Measurements from ENCODE around the gene GPC6. TPM values are rescaled to one million over a fixed set of nuclear protein-coding genes. Genes with fewer than 3 reads are reported as not detected.

The GPC6 gene
- total RNA-seq, 2 experiments from 2014 or later: not detected

DNA sequence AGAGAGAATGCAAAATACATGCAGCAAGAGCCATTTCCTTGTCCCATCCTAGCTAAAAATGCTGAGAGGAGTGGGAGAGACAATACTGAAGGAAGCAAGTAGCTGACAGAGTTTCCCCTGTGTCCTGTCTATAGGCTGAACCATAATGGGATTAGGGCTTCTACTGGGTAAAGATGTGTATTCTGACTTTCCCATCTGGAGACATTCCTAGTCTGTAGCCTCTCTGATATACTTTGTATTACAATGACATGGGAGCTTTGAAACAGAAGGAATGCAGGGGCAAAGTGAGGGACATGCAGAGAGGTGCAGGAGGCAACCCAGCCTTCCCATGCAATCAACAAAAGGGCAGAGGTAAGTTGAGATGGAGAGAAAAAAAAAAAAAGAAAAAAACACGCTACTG lies 10.5 kb upstream of the GPC6 start:
- Histone ChIP-seq H3K36me3 (ENCODE audit: insufficient read depth, low read length) (no peaks in the 10 kb centered on the region), H3K27ac (ENCODE audit: low read depth, low read length, poor library complexity, severe bottlenecking) (no peak overlapping the region), H3K79me2 (ENCODE audit: insufficient read depth, low read depth, low read length) (no peaks in the 10 kb centered on the region), H3K9me2 (ENCODE audit: insufficient read depth, low read length) (no peaks in the 10 kb centered on the region), H2AFZ (ENCODE audit: low read length) (no peak overlapping the region), H3K4me1 (ENCODE audit: insufficient read depth, low read length, poor library complexity, severe bottlenecking) (no peaks in the 10 kb centered on the region), H3K4me3 (ENCODE audit: low read depth, low read length, poor library complexity, severe bottlenecking) (no peak overlapping the region), H3K4me2 (ENCODE audit: low read length) (no peak overlapping the region), H4K20me1 (ENCODE audit: insufficient read depth, low read length) (no peaks in the 10 kb centered on the region), H3K9me3 (ENCODE audit: low read length) (no peaks in the 10 kb centered on the region)
- no peak for TF ChIP-seq EZH2phosphoT487 (IDR thresholded peaks at IDR 0.05; ENCODE audit: borderline replicate concordance, low read depth, low read length)
- TF ChIP-seq, protein P1, sequence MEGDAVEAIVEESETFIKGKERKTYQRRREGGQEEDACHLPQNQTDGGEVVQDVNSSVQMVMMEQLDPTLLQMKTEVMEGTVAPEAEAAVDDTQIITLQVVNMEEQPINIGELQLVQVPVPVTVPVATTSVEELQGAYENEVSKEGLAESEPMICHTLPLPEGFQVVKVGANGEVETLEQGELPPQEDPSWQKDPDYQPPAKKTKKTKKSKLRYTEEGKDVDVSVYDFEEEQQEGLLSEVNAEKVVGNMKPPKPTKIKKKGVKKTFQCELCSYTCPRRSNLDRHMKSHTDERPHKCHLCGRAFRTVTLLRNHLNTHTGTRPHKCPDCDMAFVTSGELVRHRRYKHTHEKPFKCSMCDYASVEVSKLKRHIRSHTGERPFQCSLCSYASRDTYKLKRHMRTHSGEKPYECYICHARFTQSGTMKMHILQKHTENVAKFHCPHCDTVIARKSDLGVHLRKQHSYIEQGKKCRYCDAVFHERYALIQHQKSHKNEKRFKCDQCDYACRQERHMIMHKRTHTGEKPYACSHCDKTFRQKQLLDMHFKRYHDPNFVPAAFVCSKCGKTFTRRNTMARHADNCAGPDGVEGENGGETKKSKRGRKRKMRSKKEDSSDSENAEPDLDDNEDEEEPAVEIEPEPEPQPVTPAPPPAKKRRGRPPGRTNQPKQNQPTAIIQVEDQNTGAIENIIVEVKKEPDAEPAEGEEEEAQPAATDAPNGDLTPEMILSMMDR (conservative IDR thresholded peaks at IDR 0.05; ENCODE audit: low read length): no peak
- no TSS peak for BruUV-seq (replicated peaks)
- ChIA-PET CTCF (ENCODE audit: unreplicated experiment) (no interaction called here), POLR2A (interaction anchor here (0.6 kb wide), 1 partner anchor 1142 kb away, joined by 4 read pairs; no protein-coding TSS in a partner anchor)
- no peak for DNase-seq (ENCODE audit: low spot score)
- intact Hi-C loops (cut with micrococcal nuclease; ENCODE audit: unreplicated experiment): no loop called here

DNA sequence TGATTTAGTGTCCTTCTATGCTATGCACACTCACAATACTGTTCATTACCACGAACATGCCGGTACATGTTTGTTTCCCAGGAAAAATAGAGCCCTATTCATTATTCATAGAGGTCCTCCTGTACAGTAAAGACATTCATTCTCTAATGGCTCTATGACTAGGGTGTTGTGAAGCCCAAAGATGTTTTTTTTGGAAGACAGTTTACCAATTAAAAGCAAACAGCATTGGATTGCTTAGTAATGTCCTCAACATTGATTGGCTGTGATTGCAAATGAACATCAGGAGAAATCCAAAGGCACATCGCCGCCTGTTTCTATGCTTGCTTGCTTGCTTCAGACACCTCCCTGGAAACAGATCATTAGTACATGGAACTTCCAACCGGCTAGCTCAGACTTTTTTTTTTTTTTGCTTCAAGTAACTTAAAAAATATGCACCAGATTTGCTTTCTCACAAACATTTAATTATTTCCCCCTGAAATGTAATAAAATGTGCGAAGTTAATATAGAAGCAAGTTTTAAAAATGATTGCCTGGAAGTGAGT lies 8.8 kb upstream of the GPC6 start:
- CTCF ChIA-PET (ENCODE audit: unreplicated experiment): no interaction called here
- Histone ChIP-seq H3K79me2 (ENCODE audit: insufficient read depth, low read depth, low read length) (no peaks in the 10 kb centered on the region), H3K9me2 (ENCODE audit: insufficient read depth, low read length) (no peaks in the 10 kb centered on the region), H4K20me1 (ENCODE audit: insufficient read depth, low read length) (no peaks in the 10 kb centered on the region), H3K9me3 (ENCODE audit: low read length) (no peaks in the 10 kb centered on the region), H3K4me1 (ENCODE audit: insufficient read depth, low read length, poor library complexity, severe bottlenecking) (no peaks in the 10 kb centered on the region), H3K27ac (ENCODE audit: low read depth, low read length, poor library complexity, severe bottlenecking) (no peak overlapping the region), H3K4me2 (ENCODE audit: low read length) (no peak overlapping the region), H3K36me3 (ENCODE audit: insufficient read depth, low read length) (no peaks in the 10 kb centered on the region), H2AFZ (ENCODE audit: low read length) (no peak overlapping the region), H3K4me3 (ENCODE audit: low read depth, low read length, poor library complexity, severe bottlenecking) (no peak overlapping the region)
- no TSS peak for BruUV-seq (replicated peaks)
- no peak for TF ChIP-seq EZH2phosphoT487 (IDR thresholded peaks at IDR 0.05; ENCODE audit: borderline replicate concordance, low read depth, low read length)
- TF ChIP-seq, protein P1 (conservative IDR thresholded peaks at IDR 0.05; ENCODE audit: low read length): no peak
- intact Hi-C loops (cut with micrococcal nuclease; ENCODE audit: unreplicated experiment): no loop called here
- POLR2A ChIA-PET: interaction anchor here (0.7 kb wide), 1 partner anchor 394 kb away, joined by 3 read pairs; no protein-coding TSS in a partner anchor
- no peak for DNase-seq (ENCODE audit: low spot score)

DNA sequence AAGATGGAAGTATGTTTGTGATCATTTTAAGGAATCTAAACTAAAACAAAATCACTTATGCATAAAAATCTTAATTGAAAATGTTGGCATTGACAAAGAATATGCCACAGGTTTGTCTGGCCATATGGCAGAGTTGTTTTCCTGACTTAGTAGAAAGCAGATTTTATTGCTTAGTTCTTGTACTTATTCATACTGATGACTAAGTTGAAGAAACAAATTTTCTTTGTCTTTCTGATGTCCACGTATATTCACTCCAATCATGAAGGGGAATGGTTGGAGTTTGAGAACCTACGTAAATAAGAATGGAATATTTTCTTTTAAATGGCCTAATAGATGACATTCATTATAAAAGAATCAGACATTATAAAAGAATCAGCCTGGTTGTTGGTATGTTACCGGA lies 8.0 kb upstream of the GPC6 start:
- Histone ChIP-seq H3K79me2 (ENCODE audit: insufficient read depth, low read depth, low read length) (no peaks in the 10 kb centered on the region), H3K4me1 (ENCODE audit: insufficient read depth, low read length, poor library complexity, severe bottlenecking) (no peaks in the 10 kb centered on the region), H3K27ac (ENCODE audit: low read depth, low read length, poor library complexity, severe bottlenecking) (no peak overlapping the region), H2AFZ (ENCODE audit: low read length) (no peak overlapping the region), H3K9me3 (ENCODE audit: low read length) (no peaks in the 10 kb centered on the region), H3K36me3 (ENCODE audit: insufficient read depth, low read length) (no peaks in the 10 kb centered on the region), H3K9me2 (ENCODE audit: insufficient read depth, low read length) (no peaks in the 10 kb centered on the region), H3K4me2 (ENCODE audit: low read length) (no peak overlapping the region), H4K20me1 (ENCODE audit: insufficient read depth, low read length) (no peaks in the 10 kb centered on the region), H3K4me3 (ENCODE audit: low read depth, low read length, poor library complexity, severe bottlenecking) (no peak overlapping the region)
- TF ChIP-seq, protein P1 (conservative IDR thresholded peaks at IDR 0.05; ENCODE audit: low read length): no peak
- no peak for TF ChIP-seq EZH2phosphoT487 (IDR thresholded peaks at IDR 0.05; ENCODE audit: borderline replicate concordance, low read depth, low read length)
- DNase-seq (ENCODE audit: low spot score): no peak
- intact Hi-C loops (cut with micrococcal nuclease; ENCODE audit: unreplicated experiment): no loop called here
- CTCF ChIA-PET (ENCODE audit: unreplicated experiment): no interaction called here
- POLR2A ChIA-PET: interaction anchor here (0.7 kb wide), 1 partner anchor 393 kb away, joined by 3 read pairs; no protein-coding TSS in a partner anchor
- BruUV-seq (replicated peaks): no TSS peak

All from OCI-LY7 (cell line).